HG03108 (cell line): Measurements from ENCODE around the gene AK2.
A peak's percentile ranks its signal among the peaks of the same experiment; 100 is the strongest.
"Not testable (repeated sequence)": the region's sequence is repeated elsewhere in the genome, so short reads cannot be mapped to it uniquely, and the experiment has no call there.

Experiments used
- ATAC-seq: cut with Tn5 transposase; IDR thresholded peaks from one replicate; pipeline ENCODE4 v1.9.1; 2021; ENCODE audit warnings: moderate library complexity; ENCODE audit not compliant: unreplicated experiment

AK2 gene

DNA sequence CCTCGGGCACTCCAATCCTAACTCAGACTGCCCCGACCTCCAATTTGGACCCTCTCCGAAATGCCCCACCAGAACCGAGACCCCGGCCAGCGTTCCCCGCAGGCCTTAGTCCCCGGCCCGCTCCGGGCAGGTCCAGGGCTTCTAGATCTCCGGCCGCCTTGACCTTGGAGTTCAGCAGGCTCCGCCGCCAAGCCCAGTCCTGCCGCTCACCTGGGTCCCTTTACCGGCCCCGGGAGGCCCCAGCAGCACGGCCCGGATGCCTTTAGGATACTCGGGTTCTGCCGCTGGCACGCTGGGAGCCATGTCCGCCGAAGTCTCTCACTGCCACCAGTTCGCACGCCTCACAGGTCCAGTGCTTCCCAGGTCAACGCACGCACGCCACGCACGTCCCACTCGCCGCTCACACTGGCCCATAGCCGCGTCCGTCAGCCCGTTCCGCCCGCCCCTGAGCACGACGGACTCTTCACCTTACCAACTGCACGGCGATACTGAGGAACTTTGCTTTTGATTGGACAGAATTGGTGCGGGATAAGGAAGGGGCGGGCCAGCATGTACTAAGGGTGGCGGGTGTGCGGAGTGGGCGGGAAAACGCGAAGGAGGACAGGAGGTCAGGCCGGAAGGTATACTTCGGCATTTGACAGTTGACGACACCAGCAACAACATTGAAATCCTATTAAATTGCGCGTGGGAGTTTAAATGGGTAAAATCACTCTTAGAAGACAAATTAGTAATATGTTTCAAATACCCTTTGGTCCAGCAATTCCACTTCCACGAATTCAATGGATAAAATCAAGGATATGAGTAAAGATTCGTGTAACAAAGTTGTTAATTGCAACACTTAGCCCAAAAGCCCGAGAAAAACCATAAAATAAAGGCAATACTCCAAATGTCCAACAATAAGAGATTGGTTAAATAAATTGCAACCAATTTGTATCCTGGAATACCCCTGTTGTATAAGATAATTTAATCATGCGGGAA, at the start of gene AK2:
TSS of gene AK2 (minus strand) at position 358 of the 978 bp plus-strand sequence. CDS start at position 303, 55 bp downstream.
- ATAC-seq = peak; percentile 97

DNA sequence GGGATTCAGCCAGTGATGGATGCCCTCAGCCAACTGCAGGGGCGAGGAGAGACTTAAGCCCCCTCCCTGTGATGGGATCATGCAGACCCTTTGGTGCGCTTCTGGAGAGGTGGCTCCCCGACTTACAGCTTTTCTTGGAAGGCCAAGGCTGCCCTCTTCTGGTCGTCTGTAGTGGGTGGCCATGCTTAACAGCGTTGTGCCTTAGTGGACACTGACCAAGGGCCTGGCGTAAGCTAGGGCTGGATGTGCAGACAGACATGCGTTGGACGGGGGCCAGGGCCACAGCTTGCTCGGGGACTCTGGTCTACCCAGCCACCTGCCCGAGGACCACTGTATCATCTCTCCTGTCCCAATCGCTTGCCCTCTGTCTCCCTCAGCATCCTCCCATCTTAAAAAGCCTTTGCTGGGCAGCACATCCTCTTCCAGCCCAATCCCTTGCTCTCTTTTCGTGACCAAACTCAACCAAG, 49.7 kb upstream of the AK2 start:
- ATAC-seq = no peak

DNA sequence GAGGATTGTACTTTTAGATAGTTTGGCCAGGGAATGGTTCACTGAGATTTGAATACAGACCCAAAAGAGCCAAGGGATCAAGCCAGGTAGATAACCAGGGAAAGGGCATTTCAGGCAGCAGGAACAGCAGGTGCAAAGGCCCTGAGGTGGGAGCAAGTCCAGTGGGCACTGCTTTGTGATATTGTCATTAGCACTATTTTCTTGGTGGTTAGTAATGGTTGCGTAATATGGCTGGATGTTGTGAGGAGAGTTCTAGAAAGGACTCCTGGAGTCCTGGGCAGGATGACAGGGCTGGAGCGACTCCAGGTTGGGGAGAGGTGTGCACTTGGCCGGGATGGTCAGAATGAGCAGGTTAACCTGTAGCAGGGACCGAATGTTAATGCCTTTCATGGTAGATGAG, 48.6 kb upstream of the AK2 start:
- no peak for ATAC-seq

DNA sequence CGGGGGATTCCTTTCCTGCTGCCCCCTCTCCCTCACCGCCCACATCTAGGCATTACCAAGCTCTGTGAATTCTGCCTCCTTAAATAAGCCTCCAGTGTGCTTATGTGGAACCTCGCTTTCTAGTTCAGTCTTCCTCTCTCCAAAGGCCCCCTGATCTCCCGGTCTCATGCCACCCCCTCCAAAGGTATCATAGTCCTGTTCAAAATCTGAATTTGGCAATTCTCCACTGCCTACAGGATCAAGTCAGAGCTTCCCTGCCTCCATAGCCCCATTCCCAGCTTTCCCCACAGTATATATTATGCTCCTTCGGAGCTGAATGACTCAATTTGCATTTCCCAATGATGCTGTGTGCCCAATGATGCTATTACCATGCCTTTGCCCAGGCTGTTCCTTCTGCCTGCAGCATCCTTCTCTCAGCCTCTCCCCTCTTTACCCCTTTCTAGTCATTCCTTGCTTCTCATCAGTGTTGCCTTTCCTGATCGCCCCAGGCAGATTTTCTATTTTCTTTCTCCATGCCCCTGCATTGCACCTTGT, 46.0 kb upstream of the AK2 start:
- ATAC-seq = no peak

DNA sequence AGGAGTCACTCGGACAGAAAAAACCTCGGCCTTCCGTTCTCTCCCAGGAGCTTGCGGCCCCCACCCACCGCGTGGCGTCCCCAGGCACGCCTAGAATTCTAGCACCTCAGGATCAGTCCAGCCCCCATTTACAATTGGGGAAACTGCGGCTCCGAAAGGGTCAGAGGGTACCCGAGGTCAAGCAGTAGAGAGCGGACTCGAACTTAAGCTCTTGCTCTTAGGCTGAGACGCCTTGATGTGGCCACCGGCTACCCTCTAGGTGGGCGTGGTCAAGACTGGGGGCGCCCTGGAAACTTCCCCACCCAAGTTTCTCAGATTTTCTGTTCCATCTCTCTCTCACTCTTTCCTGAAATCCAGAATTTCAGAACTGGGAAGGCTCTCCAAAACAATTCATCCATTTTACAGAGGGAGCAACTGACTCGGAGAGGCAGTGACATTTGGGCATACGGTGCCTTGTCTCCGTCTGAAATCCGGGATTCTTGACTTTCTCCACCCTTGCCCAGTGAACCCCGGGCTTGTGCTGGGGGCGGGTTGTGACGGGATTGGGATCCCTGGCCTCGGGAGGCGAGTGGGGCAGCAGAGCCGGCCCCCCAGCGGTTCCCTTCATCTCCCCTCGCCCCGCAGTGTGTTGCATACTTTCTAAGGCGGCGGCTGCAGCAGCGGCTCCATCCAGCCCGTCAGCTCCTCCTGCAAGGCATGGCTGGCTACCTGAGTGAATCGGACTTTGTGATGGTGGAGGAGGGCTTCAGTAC, 45.0 kb upstream of the AK2 start:
- no peak for ATAC-seq

DNA sequence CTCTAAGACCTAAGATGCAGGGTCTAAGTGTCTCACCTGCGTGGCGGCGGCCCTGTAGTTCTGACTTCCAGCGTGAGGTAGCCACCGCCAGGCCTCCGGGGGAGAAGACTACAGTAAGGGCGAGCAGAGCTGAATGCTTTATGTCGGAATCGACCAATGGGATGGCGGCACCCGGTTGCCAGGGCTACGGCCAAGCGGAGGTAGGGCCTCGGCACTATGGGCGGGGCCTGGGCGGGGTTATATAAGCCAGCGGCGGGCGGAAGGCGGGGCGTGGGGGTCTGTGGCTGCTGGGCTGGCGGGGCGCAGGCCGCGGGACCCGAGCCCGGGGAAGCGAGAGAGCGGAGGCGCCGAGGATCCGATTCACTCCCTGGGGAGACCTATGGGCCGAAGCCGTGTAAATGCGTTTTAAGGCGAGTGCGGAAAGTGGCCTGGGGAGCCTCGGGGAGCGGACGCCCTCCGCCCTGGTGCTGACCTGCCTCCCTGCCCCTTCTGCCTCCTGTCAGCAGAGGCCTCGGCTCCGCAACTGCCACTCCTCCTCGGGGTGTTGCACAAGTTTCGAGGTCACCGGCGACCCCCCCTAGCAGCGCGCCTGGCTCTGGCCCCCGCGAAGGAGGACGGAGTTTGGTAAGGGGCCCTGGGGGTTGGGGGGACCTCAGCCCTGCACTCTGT, 44.3 kb upstream of the AK2 start, which contains the start of gene AZIN2:
TSS of gene AZIN2 (plus strand) at position 269 of the 669 bp plus-strand sequence. CDS start 1,097 bp downstream, outside the sequence.
- peak; percentile 93 for ATAC-seq

DNA sequence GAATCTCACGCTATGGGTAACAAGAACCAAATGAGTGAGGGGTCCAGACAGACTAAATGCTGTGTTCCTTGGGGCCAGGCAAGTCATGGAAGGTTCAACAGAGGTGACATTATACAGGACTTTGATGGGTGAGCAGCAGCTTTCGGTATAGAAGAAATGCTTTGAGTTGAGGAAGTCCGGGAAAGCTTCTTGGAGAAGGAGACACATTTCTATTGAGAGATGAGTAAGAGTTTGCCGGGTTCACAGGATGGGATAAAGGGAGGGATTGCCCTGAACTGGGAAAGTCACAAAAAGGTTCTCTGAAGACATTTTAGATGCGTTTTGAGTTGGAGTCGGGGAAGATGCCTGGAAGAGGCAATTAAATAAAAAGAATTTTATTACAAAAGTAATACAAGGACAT, 43.7 kb upstream of the AK2 start:
- ATAC-seq = no peak

DNA sequence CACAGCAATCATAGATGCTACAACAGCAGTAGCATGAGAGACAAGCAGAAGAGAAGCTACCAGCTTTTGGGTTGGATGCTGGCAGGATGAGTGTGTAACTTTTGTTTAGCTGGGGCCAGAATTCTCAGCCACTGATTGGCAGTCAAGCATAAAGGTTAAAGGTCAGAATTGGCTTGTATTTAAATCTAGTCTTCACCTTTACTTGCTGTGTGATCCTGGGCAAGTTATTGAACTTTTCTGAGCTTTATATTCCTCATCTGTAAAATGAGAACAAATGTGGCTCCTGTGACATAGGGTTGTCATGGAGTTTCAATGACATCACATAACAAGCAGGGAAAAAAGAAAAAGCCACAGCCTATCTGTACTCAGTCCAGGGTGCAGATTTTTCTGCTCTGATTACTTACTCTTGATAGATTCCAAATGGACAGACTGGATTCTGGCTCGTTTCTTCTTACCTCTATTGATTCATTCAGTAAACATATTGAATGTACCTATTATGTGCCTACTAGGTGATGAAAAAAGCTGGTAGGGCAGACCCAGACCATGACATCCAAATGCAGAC, 41.4 kb upstream of the AK2 start:
- no peak for ATAC-seq

DNA sequence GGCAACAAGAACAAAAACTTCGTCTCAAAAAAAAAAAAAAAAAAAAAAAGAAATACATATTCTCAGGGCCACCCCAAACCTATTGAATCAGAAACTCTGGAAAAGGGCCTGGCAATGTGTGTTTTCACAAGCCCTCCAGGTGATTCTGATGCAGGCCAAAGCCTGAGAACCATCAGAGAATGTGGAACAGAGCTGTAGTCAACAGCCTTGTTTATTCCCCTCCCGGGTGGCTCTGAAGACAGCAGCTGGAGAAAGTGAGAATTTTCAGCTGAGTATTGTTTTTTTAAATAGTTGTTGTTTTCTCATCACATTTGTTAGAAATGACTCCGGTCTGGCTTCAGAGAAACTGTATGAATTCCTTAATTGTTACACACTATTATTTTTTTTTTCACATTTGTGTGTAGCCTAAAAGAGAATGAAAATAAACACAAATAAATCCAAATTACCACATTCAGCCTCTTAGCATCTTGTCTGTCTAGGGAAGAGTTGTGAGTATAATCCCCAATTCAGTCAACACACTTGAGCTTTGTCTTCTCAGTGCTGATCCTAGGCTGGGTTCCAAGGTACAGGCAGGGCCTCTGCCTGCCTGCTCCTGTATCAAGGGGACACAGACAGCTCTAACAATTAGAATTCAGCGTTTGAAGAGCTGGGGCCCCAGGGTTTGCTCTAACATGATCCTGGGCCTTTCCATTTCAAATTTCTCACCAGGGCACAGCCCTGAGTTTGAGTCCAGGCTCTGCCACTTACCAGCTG, 37.7 kb upstream of the AK2 start:
- ATAC-seq = no peak

DNA sequence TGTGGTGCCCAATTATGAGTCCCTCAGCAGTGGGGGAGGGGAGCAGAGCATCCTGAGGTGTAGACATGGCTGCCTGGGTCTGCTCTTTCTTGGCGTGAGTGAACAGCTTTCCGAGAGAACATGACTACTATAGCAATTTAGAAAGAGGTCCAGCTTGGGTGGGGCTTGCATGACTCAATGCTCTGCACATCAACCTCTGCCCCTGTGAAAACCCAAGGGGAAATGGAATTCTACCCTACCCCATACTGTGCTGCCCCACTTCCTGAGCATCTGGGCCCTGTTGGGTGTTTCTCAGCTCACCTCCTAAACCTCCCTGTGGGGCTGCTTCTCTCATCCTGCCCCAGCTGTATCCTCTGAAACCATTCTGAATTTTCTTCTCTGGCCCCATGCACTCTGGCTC, 36.0 kb upstream of the AK2 start:
- ATAC-seq = no peak

DNA sequence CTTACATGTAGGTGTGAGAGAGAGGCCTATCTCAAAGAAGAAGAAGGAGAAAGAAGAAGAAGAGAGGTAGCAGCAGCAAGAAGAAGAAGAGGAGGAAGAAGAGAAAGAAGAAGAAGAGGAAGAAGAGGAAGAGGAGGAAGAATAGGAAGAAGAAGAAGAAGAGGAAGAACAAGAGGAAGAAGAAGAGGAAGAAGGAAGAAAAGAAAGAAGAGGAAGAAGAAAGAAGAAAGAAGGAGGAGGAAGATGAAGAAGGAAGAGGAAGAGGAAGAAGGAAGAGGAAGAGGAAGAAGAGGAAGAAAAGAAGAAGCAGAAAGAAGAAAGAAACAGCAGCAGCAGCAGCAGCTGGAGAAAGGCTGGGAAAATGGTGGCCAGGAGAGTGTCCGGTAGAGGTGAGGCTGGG, 33.9 kb upstream of the AK2 start:
- no peak for ATAC-seq

DNA sequence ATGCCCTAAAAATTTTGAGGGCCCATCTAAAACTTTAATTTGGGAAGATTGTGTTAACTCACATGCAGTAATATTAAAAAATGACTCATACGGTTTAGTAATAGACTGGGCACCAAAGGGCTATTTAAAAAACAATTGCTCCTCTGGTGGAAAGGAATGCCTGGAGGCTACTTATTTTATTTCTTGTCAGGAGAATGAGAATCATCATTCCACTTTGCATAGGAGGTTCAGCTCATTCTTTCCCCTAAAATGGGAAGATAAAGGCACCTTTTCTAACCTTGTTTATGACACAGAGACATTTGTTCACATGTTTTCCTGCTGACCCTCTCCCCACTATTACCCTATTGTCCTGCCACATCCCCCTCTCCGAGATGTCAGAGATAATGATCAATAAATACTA, 31.4 kb upstream of the AK2 start:
- ATAC-seq = not testable (repeated sequence)

DNA sequence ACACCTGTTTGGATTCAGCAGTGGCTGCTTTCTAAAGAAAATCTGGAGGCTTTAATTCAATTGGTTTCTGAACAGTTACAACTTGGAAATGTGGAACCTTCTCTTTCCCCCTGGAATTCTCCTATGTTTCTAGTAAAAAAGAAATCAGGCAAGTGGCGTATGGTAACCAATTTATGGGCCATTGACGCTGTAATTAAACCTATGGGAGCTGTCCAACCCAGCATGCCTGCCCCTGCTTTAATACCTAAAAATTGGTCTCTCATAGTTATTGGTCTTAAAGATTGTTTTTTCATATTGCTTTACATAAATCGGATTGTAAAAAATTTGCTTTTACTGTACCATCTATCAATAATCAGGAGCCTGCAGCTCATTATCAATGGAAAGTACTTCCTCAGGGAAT, 29.8 kb upstream of the AK2 start:
- not testable (repeated sequence) for ATAC-seq

DNA sequence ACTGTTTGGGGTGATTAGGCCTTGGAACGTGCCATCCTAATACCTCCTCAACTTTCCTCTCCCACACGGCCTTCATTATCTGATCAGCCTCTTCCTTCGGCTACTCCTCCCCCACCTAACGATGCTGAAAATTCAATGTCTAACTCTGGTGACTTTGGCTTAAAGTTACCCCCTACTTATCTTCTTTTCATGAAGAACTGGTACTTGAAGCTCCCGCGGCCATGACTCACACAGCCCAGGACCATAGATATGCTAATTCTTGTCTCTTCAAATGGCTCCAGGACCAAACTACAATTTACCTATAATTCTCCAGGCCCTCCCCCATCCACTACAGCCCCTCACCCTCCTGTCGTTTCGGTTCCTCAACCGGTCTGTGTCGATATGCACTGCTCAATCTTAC, 28.6 kb upstream of the AK2 start:
- ATAC-seq = no peak

DNA sequence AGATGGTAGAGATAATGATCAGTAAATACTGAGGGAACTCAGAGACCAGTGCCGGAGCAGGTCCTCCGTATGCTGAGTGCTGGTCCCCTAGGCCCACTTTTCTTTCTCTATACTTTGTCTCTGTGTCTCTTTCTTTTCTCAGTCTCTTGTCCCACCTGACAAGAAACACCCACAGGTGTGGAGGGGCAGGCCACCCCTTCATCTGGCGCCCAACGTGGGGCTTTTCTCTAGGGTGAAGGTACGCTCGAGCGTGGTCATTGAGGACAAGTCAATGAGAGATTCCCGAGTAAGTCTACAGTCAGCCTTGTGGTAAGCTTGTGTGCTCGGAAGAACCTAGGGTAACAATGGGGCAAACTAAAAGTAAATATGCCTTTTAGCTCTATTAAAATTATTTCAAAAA, 27.6 kb upstream of the AK2 start:
- ATAC-seq = not testable (repeated sequence)

DNA sequence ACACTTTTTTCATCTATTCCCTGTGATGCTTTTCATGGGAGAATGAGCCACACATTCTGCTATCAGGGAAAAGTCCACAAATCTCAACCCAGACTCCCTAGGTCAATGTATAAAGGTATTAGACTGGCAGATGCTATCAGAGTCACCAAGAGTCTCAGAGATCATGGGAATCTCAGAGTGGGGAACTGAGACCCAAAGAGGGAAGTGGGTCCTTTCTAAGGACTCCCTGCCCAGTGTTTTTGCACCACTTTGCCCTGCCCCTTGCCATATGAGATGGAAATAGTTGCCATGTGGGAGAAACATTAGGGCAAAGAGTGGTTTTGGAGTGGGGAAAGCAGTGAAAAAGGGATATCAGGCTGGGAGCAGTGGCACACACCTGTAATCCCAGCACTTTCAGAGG, 25.2 kb upstream of the AK2 start:
- no peak for ATAC-seq

DNA sequence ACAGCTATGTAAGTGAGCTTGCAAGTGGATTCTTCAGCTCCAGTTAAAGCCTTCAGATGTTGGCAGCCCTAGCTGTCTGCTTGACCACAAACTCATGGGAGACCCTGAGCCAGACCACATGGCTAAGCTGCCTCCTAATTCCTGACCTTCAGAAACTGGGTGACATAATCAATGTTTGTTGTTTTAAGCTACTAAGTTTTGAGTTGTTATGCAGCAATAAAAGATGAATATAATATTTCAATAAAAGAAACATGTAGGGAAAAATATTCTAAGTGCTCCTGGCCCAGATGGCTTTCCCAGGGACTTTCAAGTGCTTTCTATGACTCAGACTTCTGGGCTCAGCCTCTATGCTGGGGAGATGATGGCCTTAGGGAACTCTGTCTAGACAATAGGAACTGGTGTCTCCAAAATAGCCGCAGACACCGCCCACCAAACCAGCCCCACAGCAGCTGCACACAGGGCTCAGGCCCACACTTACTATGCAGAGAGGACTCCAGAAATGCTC, 23.9 kb upstream of the AK2 start:
- ATAC-seq = no peak

DNA sequence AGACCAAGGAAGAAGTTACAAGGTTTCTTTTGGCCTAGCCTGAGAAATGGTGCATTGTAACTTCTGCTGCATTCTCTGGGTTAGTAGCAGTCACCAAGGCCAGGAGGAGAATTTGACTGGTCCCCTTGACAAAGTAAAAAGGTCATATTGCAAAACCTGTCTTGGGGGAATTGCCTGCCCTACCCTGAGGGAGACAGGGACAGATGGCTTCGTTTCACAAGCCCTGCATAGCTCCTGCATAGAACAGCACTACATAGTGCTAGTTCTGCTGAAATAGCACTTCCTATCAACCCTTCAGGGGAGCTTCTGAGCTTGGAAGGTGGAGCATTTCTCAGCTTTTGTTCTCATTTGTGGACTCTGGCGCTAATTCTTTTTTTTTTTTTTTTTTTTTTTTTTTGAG, 20.4 kb upstream of the AK2 start:
- no peak for ATAC-seq

DNA sequence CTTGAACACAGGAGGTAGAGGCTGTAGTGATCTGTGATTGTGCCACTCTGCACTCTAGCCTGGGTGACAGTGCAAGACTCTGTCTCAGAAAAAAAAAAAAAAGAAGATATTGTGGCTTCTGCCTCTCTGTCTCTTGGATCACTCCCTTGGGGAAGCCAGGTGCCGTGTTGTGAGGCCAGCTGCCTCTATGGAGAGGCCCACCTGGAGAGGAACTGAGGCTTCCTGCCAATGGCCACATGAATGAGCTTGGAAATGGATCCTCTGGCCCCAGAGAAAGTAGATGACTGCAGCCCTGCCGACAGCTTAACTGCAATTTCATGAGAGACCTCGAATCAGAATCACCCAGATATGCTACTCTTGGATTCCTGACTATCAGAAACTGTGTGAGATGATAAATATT, 19.7 kb upstream of the AK2 start:
- ATAC-seq = no peak
